HL-60 (cell line): ENCODE results near the gene OR7C2.

Experiments used
- POLR2AphosphoS5 ChIP-seq: IDR thresholded peaks from 2 replicates; pipeline ENCODE4 v1.6.1; 2012; ENCODE audit warnings: low read depth
- TF ChIP-seq, protein P1 (sequence below): IDR thresholded peaks from one replicate; pipeline ENCODE4 v1.5.1; 2011; ENCODE audit warnings: low read length, control low read depth, inconsistent platforms; ENCODE audit not compliant: insufficient read depth
- TF ChIP-seq, protein P2 (sequence below): IDR thresholded peaks from 2 replicates; pipeline ENCODE4 v1.6.1; 2012; ENCODE audit warnings: low read depth; ENCODE audit not compliant: insufficient replicate concordance

DNA sequence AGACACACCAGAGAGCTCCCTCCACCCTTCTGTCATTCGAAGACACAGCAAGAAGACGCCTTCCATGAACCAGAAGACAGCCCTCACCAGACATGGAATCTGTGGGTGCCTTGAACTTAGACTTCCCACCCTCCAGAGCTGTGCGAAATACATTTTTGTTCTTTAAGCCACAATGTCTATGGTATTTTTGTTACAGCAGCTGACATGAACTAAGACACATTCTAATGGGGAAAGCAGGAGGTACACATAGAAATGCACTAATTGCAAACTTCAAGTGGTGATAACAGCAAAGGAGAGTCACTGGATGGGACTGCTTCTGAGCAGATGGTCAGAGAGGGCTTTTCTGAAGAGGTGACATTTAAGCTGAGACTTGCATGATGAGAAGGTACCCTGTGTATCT is 16.2 kb downstream of the OR7C2 start:
- TF ChIP-seq, protein P1, sequence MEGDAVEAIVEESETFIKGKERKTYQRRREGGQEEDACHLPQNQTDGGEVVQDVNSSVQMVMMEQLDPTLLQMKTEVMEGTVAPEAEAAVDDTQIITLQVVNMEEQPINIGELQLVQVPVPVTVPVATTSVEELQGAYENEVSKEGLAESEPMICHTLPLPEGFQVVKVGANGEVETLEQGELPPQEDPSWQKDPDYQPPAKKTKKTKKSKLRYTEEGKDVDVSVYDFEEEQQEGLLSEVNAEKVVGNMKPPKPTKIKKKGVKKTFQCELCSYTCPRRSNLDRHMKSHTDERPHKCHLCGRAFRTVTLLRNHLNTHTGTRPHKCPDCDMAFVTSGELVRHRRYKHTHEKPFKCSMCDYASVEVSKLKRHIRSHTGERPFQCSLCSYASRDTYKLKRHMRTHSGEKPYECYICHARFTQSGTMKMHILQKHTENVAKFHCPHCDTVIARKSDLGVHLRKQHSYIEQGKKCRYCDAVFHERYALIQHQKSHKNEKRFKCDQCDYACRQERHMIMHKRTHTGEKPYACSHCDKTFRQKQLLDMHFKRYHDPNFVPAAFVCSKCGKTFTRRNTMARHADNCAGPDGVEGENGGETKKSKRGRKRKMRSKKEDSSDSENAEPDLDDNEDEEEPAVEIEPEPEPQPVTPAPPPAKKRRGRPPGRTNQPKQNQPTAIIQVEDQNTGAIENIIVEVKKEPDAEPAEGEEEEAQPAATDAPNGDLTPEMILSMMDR = no peak
- TF ChIP-seq, protein P2, sequence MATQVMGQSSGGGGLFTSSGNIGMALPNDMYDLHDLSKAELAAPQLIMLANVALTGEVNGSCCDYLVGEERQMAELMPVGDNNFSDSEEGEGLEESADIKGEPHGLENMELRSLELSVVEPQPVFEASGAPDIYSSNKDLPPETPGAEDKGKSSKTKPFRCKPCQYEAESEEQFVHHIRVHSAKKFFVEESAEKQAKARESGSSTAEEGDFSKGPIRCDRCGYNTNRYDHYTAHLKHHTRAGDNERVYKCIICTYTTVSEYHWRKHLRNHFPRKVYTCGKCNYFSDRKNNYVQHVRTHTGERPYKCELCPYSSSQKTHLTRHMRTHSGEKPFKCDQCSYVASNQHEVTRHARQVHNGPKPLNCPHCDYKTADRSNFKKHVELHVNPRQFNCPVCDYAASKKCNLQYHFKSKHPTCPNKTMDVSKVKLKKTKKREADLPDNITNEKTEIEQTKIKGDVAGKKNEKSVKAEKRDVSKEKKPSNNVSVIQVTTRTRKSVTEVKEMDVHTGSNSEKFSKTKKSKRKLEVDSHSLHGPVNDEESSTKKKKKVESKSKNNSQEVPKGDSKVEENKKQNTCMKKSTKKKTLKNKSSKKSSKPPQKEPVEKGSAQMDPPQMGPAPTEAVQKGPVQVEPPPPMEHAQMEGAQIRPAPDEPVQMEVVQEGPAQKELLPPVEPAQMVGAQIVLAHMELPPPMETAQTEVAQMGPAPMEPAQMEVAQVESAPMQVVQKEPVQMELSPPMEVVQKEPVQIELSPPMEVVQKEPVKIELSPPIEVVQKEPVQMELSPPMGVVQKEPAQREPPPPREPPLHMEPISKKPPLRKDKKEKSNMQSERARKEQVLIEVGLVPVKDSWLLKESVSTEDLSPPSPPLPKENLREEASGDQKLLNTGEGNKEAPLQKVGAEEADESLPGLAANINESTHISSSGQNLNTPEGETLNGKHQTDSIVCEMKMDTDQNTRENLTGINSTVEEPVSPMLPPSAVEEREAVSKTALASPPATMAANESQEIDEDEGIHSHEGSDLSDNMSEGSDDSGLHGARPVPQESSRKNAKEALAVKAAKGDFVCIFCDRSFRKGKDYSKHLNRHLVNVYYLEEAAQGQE = no peak
- no peak for TF ChIP-seq POLR2AphosphoS5
